Measurements from ENCODE around the gene PFKM.

- TF ChIP-seq POLR2A (IDR thresholded peaks at IDR 0.05; ENCODE audit: low read depth, low read length) = no peak
- no peak for TF ChIP-seq CTCF (IDR thresholded peaks at IDR 0.05; ENCODE audit: extremely low read depth in 1 of 2, insufficient read depth in 1 of 2, low read depth in 1 of 2, low read length in 2 of 2)
- no peak for TF ChIP-seq EZH2 (IDR thresholded peaks at IDR 0.05; ENCODE audit: borderline replicate concordance, low read depth, low read length, severe bottlenecking)
Observed at GRCh38 chr12:48125985-48126384, 6.8 kb downstream of the PFKM start.
